MG63 (cell line): ENCODE measurements around the gene SEC31B. TPM values are rescaled to one million over a fixed set of nuclear protein-coding genes. Genes with fewer than 3 reads are reported as not detected.

Experiments used
- DNase-seq: peaks from one replicate; pipeline ENCODE4 v3.0.0-alpha.2; 2020
- H3K27me3 ChIP-seq: fragments of 250-450 bp; sonication (Bioruptor Pico); 2 replicates; pipeline ENCODE4 v1.5.1; 2020; ENCODE audit warnings: mild to moderate bottlenecking, moderate library complexity
- H3K36me3 ChIP-seq: fragments of 250-450 bp; sonication (Bioruptor Pico); 2 replicates; pipeline ENCODE4 v1.5.1; 2020; ENCODE audit warnings: mild to moderate bottlenecking, moderate library complexity
- H3K4me3 ChIP-seq: fragments of 250-450 bp; sonication (Bioruptor Pico); 2 replicates; pipeline ENCODE4 v1.5.1; 2020; ENCODE audit warnings: mild to moderate bottlenecking, moderate library complexity
- H3K9me3 ChIP-seq: fragments of 250-450 bp; sonication (Bioruptor Pico); 2 replicates; pipeline ENCODE4 v1.5.1; 2020; ENCODE audit warnings: mild to moderate bottlenecking, moderate library complexity
- total RNA-seq: library from RNA; depleted of rRNA; stranded (reverse); fragments of >200 nt; shearing (Covaris generic); gene quantifications from 2 replicates; pipeline ENCODE4 v1.2.3, GENCODE V29; 2014; ENCODE audit warnings: low replicate concordance

Gene SEC31B
- total RNA-seq, 1 experiment from 2014 or later = 0.72 TPM

DNA sequence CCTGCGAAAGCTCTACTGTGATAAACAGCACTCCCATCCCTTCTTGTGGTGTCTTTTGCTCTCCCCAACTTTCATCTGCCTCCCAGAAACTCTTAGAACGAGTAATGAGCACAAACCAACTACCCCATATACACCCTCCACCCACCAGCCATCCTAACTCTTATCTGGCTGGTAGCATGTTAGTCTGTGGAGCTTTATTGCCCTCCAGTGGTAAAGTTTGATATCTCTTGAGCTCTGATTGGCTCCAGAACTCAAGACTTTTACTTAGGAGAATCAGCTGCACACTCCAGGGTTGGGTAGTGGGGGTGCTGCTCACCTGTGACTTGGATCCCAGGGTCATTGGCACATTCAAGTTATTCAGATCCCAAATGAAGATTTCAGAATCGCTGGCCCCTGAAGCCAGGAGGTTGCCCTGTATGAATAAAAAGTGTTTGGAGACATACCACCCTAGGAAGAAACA, 10.9 kb downstream of the SEC31B start:
- no peak for DNase-seq
- Histone ChIP-seq H3K27me3 (no peaks in the 10 kb centered on the region), H3K9me3 (no peaks in the 10 kb centered on the region)

DNA sequence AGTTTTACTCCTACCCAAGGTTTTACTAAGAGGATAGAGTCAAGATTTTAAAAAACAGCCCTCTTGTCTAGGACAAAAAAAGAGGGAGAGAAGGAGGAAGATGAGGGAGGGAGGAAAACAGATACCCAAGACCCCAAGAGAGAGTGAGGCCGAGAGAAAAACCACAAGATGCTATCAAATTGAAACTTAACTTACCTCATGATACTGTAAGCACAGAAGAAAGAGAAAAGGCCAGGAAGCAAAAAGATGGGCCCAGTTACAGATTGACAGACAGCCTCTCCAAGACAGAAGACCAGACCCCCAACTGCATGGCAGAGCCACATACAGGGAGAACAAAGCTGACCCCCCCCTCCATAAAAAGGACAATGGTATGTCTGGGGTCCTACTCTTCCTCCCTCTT, 11.4 kb downstream of the SEC31B start:
- Histone ChIP-seq H3K27me3 (no peaks in the 10 kb centered on the region), H3K4me3 (no peak overlapping the region), H3K36me3 (no peaks in the 10 kb centered on the region; the same call in 1 of the 2 replicates), H3K9me3 (no peaks in the 10 kb centered on the region)
- no peak for DNase-seq

More for the DNA sequence above, 10.9 kb downstream of the SEC31B start:
- no peak overlapping the region for H3K4me3 ChIP-seq
- H3K36me3 ChIP-seq = no peaks in the 10 kb centered on the region; the same call in 1 of the 2 replicates

DNA sequence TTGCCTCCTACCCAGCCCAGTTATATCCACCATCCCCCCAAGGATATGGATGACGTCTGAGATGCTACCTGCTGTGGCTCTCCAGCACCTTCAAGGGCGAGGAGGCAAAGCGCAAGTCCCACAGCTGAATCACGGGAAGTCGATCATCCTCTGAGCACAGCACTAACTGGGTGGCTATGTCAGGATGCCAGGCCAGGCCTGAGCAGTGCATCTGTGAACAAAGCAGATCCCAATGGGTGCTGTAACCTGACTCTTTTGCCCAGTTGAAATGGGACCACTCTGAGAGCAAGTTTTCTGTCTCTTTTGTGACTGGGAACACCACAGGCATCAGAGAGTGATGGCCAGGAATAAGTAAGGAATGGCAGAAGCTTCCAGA, 12.3 kb downstream of the SEC31B start:
- DNase-seq = no peak
- Histone ChIP-seq H3K9me3 (no peaks in the 10 kb centered on the region), H3K36me3 (no peaks in the 10 kb centered on the region; the same call in 1 of the 2 replicates), H3K27me3 (no peaks in the 10 kb centered on the region), H3K4me3 (no peak overlapping the region)

DNA sequence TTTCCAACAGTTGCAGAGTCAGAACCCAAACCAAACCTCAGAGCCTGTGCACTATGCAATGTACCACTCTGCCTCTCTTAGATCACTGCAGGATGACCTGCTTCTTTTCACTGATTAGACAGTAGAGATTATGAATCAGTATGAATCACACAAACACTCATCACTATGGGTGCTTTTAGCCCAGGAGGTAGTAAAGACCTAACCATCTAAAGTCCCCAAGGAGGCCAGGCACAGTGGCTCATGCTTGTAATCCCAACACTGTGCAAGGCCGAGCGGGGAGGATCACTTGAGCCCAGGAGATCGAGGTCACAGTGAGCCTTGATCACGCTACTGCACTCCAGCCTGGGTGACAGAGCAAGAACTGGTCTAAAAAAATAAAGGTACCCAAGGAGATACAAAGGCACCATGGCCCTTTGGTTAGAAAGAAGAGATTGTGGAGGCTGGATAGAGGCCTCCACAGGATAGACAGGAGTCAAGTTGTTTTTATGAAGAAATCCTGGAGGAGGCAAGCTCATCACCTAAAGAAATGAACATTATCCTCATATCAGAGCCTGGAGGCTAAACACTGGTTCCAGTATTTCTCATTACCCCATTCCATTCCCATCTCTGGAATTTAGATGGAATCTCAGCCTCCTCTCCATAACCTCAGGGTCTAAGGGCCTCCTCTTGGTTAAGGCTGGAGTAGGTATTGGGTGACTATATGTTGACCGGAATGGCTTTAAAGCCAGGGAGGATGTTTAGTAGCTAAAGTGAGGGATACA, 12.9 kb downstream of the SEC31B start:
- no peak for DNase-seq
- H3K27me3 ChIP-seq = no peaks in the 10 kb centered on the region
- no peaks in the 10 kb centered on the region for H3K9me3 ChIP-seq
- H3K36me3 ChIP-seq = no peaks in the 10 kb centered on the region; the same call in 1 of the 2 replicates
- H3K4me3 ChIP-seq = no peak overlapping the region

DNA sequence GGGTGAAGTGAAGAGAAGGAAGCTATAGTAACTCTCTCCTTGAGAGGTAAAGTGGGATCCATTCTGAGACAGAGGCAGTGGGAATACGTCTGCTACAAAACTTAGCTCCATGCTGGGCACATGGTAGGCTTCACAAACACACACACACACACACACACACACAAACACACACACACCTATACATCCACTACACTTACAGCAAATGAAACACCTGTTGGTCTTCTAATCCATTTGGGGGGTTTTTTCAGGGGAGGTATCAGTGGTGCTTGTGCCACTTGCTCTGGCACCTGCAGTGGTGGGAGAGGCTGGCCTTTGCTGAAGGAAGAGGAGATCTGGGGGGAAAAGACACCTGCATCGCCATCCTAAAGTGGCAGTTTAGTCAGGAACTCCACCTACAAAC, 14.5 kb downstream of the SEC31B start:
- H3K4me3 ChIP-seq = no peak overlapping the region
- DNase-seq = no peak
- H3K9me3 ChIP-seq = no peaks in the 10 kb centered on the region
- no peaks in the 10 kb centered on the region; the same call in 1 of the 2 replicates for H3K36me3 ChIP-seq
- H3K27me3 ChIP-seq = no peaks in the 10 kb centered on the region

DNA sequence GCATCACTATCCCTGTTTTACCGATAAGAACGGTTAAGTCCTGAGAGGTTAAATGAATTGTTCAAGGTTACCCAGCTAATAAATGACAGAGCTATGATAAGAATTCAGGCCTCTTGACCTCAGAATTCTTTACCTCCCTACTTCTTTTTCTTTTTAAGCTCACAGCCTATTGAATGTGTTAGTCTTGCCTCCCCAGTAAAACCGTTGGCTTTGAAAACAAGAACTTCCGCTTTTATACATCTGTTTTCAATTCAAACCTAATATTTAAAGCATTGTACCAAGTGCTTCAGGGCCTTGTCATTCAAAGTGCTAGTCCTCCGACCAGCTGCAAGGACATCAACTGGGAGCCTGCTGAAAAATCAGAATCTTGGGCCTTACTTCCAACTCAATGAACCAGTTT, 15.6 kb downstream of the SEC31B start:
- no peak for DNase-seq
- Histone ChIP-seq H3K27me3 (no peaks in the 10 kb centered on the region), H3K4me3 (no peak overlapping the region), H3K9me3 (no peaks in the 10 kb centered on the region), H3K36me3 (no peaks in the 10 kb centered on the region; the same call in 1 of the 2 replicates)

DNA sequence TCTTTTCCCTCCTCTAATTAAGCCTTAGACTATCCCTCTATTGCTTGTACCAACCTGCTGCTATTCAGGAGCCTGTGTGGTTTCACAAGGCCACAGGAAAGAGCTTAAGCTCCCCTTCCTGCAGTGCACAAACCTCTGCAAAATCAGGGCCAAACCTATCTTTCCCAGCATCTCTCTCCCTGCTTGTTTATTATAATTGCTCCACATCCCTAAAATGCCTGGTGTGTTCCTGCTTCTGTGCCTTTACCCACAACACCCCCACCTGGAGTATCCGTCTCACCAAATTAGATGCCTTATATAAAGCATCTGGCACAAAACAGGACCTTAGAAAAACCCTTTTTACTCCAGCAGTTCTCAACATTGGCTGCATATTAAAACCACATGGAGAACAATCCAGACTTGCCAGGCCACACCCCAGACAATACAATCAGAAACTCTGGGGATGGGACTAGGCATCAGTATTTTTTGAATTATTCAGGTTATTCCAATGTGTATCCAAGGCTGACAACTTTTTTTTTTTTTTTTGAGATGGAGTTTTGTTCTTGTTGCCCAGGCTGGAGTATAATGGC, 16.7 kb downstream of the SEC31B start:
- no peaks in the 10 kb centered on the region; the same call in 1 of the 2 replicates for H3K36me3 ChIP-seq
- no peak overlapping the region for H3K4me3 ChIP-seq
- no peaks in the 10 kb centered on the region for H3K9me3 ChIP-seq
- H3K27me3 ChIP-seq = no peaks in the 10 kb centered on the region
- no peak for DNase-seq

DNA sequence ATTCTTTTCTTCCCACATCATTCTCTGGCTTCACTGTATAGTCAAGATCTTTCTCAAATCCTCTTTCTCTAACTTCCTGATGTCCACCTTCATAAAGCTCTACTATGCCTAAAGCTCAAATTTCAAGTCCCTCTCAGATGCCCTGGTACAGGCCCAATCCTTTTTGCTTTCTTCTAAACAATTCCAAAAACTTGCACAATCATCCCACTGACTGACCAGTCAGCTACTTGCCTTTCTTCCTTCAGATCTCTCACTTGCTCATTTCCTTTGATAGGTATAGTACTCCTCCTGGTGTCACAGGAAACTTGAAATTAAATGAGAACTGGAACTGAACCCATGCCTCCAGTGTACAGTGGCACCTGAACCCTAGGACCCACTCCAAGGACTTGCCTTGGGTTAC, 18.2 kb downstream of the SEC31B start:
- no peak for DNase-seq
- Histone ChIP-seq H3K4me3 (no peak overlapping the region), H3K9me3 (no peaks in the 10 kb centered on the region)

DNA sequence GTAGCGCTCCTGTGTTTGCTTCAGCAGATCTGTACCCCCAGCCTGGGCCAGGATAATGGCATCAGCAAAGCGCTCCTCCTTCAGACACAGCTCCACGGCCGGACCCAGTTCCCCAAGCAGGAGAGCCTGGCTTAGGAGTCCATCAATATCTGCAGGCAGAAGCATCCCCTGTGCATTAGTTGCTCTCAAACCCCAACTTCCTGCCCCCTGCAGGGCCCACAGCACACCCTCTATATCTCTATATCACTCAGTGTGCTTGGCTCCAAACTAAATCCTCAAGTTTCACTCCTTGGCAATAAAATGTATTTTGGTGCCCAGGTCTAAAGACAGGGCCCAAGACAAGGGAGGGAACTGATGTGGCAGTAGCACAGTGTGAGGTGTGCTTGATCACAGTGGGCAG, 21.6 kb downstream of the SEC31B start:
- no peaks in the 10 kb centered on the region for H3K27me3 ChIP-seq
- H3K36me3 ChIP-seq = no peaks in the 10 kb centered on the region
- no peak overlapping the region for H3K4me3 ChIP-seq
- no peak for DNase-seq
- H3K9me3 ChIP-seq = no peaks in the 10 kb centered on the region

More for the DNA sequence above, 18.2 kb downstream of the SEC31B start:
- H3K36me3 ChIP-seq = no peaks in the 10 kb centered on the region
- no peaks in the 10 kb centered on the region for H3K27me3 ChIP-seq

DNA sequence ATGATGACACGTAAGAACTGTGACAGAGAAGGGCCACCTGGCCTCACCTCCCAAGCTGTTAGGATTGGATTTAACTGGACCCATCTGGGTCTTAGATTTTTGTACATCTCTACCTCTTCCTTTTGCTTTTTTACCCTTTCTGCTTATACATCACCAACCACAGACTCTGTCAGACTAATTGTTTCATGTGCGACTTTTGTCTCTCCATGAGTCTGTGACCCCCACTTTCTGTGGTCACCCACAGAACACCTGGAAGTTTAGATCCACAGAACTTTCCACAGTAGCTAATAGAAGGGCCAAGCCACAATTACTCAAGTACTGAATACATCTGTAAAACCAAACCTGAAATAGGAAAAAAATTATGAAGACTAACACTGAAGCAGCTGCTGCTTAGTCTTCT, 23.1 kb downstream of the SEC31B start:
- Histone ChIP-seq H3K36me3 (no peaks in the 10 kb centered on the region), H3K9me3 (no peaks in the 10 kb centered on the region), H3K4me3 (no peak overlapping the region)

DNA sequence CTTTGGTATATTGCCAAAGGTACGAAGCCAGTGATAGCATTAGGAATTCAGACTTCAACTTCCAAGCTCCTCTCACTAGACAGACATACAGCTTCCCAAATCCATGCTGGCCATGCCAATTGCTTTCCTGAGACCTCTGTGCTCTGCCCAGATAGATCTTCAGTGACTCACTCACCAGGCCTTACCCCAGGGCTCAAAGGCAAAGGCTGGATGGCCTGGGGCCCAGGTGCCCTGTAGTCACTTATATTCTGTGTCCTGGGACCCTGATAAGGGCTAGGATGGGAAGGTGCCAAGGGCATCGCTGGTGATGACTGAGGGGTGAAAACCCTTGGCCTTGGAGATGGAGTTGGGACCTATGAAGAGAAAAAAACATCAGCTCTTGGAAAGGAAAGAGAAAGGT, 29.1 kb downstream of the SEC31B start:
- H3K36me3 ChIP-seq = no peaks in the 10 kb centered on the region
- no peaks in the 10 kb centered on the region for H3K27me3 ChIP-seq
- H3K4me3 ChIP-seq = no peak overlapping the region
- DNase-seq = no peak
- H3K9me3 ChIP-seq = no peaks in the 10 kb centered on the region

More for the DNA sequence above, 23.1 kb downstream of the SEC31B start:
- no peaks in the 10 kb centered on the region for H3K27me3 ChIP-seq
- no peak for DNase-seq

DNA sequence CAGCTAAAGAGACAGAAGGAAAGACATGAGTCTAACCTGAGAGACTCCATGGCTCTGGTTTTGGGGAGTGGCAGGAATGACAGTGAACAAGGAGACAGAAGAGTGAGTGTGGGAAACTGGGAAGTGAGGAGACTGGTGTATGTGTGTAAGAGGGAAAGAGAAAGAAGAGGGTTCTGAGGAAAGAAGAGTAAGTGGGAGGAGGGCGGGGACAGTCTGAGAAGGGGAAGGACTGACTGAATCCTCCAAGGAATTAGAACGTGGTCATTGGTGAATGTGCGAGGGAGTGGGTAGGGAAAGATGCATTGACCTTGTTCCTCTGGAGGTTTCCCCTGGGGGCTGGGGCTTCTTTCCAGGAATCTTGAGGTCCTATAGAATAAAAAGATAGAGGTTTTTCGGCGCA, 30.3 kb downstream of the SEC31B start:
- no peak for DNase-seq
- no peak overlapping the region for H3K4me3 ChIP-seq
- H3K27me3 ChIP-seq = no peaks in the 10 kb centered on the region
- H3K9me3 ChIP-seq = no peaks in the 10 kb centered on the region
- no peaks in the 10 kb centered on the region for H3K36me3 ChIP-seq

DNA sequence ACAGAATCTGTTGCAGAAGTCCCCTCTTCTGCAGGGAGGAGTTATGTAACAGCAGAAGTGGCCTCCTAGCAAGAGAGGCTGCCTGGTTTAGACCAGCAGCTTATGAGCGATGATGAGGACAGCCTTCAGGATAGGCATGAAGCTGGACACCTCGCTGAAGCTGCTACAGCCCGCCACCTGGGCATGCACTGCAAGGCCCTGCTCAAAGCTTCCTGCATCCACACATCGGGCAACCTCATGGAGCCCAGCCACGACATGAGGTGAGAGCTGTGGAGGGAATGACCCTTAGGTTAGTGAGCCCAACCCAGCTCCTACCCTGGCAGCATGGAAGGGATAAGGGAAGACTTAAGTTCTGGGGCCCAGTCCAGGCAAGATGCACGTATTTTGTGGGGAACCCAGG, 32.1 kb downstream of the SEC31B start:
- no peak overlapping the region for H3K4me3 ChIP-seq
- H3K36me3 ChIP-seq = no peaks in the 10 kb centered on the region
- no peak for DNase-seq
- H3K27me3 ChIP-seq = peaks cover 7% of the 10 kb centered on the region
- H3K9me3 ChIP-seq = no peaks in the 10 kb centered on the region

DNA sequence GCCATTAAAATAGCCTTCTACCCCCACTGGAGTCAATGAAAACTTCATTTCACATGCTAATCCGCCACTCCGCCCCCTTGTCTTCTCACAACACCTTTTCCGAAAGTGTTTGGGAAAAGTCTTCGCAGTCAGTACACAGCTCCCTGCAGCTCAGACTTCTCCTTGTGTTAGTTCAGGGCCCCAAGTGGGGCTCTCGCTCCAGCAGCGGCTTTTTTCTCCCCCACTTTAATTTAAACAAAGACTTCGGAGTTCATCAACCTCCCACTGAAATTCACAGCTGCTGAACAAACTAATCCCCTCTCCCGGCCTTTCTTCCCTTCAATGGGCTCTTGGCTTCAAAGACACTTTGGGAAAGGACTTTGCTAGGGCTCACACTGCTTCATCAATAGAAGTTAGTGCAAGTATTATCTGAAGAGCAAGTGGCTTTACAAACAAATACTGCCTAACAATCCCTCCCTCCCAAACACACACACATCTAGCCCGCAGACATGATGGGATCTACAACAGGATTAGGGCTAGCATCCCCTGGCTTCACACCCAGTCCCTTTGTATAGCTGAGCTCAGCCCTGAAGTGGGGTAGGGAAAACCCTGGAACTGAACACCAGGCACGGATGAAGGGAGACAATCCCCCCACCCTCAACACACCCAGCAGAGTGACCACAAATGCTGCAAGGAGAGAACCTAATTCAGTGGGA, 33.7 kb downstream of the SEC31B start:
- no peaks in the 10 kb centered on the region for H3K36me3 ChIP-seq
- no peaks in the 10 kb centered on the region; the same call in 1 of the 2 replicates for H3K9me3 ChIP-seq
- no peak overlapping the region for H3K4me3 ChIP-seq
- no peak for DNase-seq
- H3K27me3 ChIP-seq = peaks cover 20% of the 10 kb centered on the region

DNA sequence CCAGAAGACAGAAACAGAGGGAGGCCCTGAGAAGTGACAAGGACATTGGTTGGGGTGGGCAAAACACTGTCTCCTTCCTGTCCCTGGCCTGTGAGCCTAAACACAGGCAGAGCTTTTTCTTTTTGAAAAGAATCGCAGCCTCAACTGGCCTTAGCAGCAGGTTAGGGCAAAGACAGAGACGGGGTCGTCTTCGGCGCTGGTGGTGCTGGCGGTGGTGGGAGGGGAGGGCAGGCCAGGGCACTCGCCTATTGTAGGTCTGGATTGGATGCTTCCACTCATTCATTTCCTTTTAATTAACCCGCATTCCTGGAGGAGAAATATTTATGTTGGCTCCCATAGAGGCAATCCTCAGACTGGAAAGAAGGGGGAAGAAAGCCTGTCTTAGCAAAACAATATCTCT, 34.3 kb downstream of the SEC31B start:
- Histone ChIP-seq H3K9me3 (no peaks in the 10 kb centered on the region; the same call in 1 of the 2 replicates), H3K27me3 (peaks cover 26% of the 10 kb centered on the region), H3K36me3 (no peaks in the 10 kb centered on the region), H3K4me3 (no peak overlapping the region)
- no peak for DNase-seq

DNA sequence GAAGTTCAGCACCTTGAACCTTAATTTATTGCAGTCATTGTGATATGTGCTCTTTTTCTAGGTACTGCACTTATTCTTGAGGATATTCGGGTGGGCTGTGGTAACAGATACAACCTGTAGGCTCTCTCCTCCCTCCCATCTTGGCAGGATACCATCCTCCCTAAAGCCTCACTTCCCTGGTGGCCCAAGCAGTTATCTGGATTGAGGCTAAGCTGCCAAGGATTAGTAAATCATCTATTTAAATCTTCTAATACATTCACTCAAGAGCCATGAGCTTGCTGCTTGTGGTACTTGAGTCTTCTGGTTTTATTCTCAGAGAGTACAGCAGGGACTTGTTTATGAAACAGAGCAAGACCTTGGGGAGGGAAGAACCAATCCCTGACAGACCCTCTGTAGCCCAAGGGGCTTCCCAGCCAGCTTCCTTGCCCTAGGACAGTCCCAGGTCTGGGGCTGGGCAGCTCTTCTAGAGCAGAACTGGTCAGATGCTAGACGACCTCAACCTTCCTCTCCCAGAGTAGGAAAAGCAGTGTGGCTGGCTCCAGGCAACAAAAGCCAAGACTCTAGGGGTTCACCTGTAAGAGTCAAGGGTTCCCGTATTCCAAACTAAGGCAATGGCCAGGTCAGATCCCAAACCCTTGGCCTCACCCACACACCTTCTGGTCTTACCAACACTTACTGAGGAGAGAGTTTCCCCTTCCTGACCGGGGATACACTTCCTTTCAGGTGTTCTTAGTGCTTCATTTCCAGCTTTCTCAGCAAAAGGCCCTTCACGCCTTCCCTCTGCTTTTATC, 35.6 kb downstream of the SEC31B start:
- Histone ChIP-seq H3K36me3 (no peaks in the 10 kb centered on the region), H3K27me3 (peaks cover 39% of the 10 kb centered on the region), H3K9me3 (no peaks in the 10 kb centered on the region; the same call in 1 of the 2 replicates), H3K4me3 (no peak overlapping the region)
- no peak for DNase-seq

DNA sequence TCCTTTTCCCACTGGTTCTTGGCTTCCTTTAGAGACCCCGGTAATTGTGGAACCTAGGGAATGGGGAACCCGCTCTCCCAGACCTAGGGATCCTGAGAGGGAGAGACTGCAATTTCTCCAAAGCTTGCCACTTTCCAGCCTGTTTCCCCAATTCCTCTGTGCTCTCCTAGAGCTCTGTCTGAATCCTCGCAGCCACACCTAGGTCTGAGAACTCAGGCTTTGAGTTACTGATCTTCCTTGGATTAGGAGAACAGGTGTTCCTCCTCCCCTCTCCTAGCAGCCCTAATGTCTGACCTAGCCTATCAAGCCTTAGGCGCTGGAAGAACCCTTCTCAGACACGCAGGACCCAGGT, 36.9 kb downstream of the SEC31B start:
- peaks cover 47% of the 10 kb centered on the region for H3K27me3 ChIP-seq
- DNase-seq = no peak
- H3K36me3 ChIP-seq = no peaks in the 10 kb centered on the region
- H3K9me3 ChIP-seq = no peaks in the 10 kb centered on the region; the same call in 1 of the 2 replicates
- no peak overlapping the region for H3K4me3 ChIP-seq
